BJ (cell line): ENCODE measurements around the gene HRNR. TPM values are rescaled to one million over a fixed set of nuclear protein-coding genes. Genes with fewer than 3 reads are reported as not detected.

Source experiments
- CTCF ChIA-PET: fragments of 350-600 bp; formaldehyde crosslinking; extraction: SDS; loops from one replicate; lab custom pipeline; 2021; ENCODE audit warnings: antibody characterized with exemption, inconsistent platforms; lab: Yijun Ruan, JAX
- POLR2A ChIA-PET: fragments of 300-600 bp; sonication (Branson Sonifier 250); formaldehyde crosslinking; extraction: SDS; loops from one replicate; lab custom pipeline; 2021; ENCODE audit warnings: antibody characterized with exemption; lab: Charles Lee
- DNase-seq: peaks from one replicate; pipeline ENCODE4 v3.0.0-alpha.2; 2011; ENCODE audit warnings: low read depth
- H3K27me3 ChIP-seq: 2 replicates; pipeline ENCODE4 v1.6.0; 2011; ENCODE audit warnings: low read length; ENCODE audit not compliant: control insufficient read depth, insufficient read depth
- H3K36me3 ChIP-seq: 2 replicates; pipeline ENCODE4 v1.5.1; 2011; ENCODE audit warnings: low read length; ENCODE audit not compliant: control insufficient read depth, insufficient read depth
- H3K4me3 ChIP-seq: 2 replicates; pipeline ENCODE4 v1.5.1; 2011; ENCODE audit warnings: low read depth, mild to moderate bottlenecking, control low read depth, low read length
- polyA plus RNA-seq: library from polyadenylated mRNA; depleted of rRNA; stranded (reverse); fragments of >200 nt; gene quantifications from 2 replicates; pipeline ENCODE4 v1.2.3, GENCODE V29; 2011
- TF ChIP-seq, protein P1 (sequence below): IDR thresholded peaks from 2 replicates; pipeline ENCODE4 v1.5.1; 2011; ENCODE audit warnings: low read depth, mild to moderate bottlenecking, control low read depth, inconsistent platforms, low read length, moderate library complexity; ENCODE audit not compliant: insufficient read depth

Gene HRNR
- polyA plus RNA-seq, 1 experiment: not detected

- Histone ChIP-seq H3K27me3 (no peaks in the 10 kb centered on the region), H3K36me3 (no peaks in the 10 kb centered on the region), H3K4me3 (no peak overlapping the region)
- ChIA-PET POLR2A (no interaction called here), CTCF (interaction anchor here (1.8 to 2.0 kb wide), 2 partner anchors 9 to 261 kb away, joined by 8 to 15 read pairs; no protein-coding TSS in a partner anchor)
- TF ChIP-seq, protein P1, sequence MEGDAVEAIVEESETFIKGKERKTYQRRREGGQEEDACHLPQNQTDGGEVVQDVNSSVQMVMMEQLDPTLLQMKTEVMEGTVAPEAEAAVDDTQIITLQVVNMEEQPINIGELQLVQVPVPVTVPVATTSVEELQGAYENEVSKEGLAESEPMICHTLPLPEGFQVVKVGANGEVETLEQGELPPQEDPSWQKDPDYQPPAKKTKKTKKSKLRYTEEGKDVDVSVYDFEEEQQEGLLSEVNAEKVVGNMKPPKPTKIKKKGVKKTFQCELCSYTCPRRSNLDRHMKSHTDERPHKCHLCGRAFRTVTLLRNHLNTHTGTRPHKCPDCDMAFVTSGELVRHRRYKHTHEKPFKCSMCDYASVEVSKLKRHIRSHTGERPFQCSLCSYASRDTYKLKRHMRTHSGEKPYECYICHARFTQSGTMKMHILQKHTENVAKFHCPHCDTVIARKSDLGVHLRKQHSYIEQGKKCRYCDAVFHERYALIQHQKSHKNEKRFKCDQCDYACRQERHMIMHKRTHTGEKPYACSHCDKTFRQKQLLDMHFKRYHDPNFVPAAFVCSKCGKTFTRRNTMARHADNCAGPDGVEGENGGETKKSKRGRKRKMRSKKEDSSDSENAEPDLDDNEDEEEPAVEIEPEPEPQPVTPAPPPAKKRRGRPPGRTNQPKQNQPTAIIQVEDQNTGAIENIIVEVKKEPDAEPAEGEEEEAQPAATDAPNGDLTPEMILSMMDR: no peak
- no peak for DNase-seq
Observed at GRCh38 chr1:152197361-152197941, 26.5 kb downstream of the HRNR start.

- no peak for DNase-seq
- POLR2A ChIA-PET: no interaction called here
- no peak overlapping the region for H3K4me3 ChIP-seq
- H3K27me3 ChIP-seq: no peaks in the 10 kb centered on the region; the same call in 1 of the 2 replicates
- CTCF ChIA-PET: interaction anchor here (1.3 to 3.2 kb wide), 3 partner anchors 156 to 267 kb away, joined by 7 to 16 read pairs (median 8); no protein-coding TSS in a partner anchor
- TF ChIP-seq, protein P1: no peak
- H3K36me3 ChIP-seq: no peaks in the 10 kb centered on the region
Observed at GRCh38 chr1:152191711-152192110, 32.3 kb downstream of the HRNR start.

- Histone ChIP-seq H3K4me3 (no peak overlapping the region), H3K27me3 (no peaks in the 10 kb centered on the region; the same call in 1 of the 2 replicates), H3K36me3 (no peaks in the 10 kb centered on the region)
- TF ChIP-seq, protein P1: no peak
- DNase-seq: no peak
- ChIA-PET POLR2A (no interaction called here), CTCF (interaction anchor here (0.9 to 3.2 kb wide), 4 partner anchors 10 to 268 kb away, joined by 5 to 16 read pairs (median 8); no protein-coding TSS in a partner anchor)
Observed at GRCh38 chr1:152191260-152191659, 32.7 kb downstream of the HRNR start.

DNA sequence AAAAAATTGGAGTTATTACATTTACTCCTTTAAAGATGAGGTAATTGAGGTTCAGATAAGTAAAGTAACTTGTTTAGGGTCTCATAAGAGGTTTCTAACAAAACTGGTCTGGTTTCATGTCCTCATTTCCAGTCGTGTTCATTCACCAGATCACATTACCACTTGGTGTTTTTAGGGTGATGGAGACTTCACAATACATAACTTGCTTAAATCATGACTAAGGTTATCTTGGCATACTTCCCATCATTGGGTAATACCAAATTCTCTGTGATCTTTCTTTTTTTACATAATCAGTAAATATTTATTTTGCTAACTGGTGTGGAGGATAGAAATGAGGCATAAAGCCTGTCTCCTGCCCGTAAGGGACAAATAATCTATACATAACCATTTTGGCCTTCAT is 33.4 kb downstream of the HRNR start:
- Histone ChIP-seq H3K4me3 (no peak overlapping the region), H3K27me3 (no peaks in the 10 kb centered on the region; the same call in 1 of the 2 replicates), H3K36me3 (no peaks in the 10 kb centered on the region)
- TF ChIP-seq, protein P1: no peak
- no peak for DNase-seq
- CTCF ChIA-PET: interaction anchor here (0.9 to 3.2 kb wide), 4 partner anchors 11 to 269 kb away, joined by 5 to 16 read pairs (median 8); no protein-coding TSS in a partner anchor
- POLR2A ChIA-PET: no interaction called here

DNA sequence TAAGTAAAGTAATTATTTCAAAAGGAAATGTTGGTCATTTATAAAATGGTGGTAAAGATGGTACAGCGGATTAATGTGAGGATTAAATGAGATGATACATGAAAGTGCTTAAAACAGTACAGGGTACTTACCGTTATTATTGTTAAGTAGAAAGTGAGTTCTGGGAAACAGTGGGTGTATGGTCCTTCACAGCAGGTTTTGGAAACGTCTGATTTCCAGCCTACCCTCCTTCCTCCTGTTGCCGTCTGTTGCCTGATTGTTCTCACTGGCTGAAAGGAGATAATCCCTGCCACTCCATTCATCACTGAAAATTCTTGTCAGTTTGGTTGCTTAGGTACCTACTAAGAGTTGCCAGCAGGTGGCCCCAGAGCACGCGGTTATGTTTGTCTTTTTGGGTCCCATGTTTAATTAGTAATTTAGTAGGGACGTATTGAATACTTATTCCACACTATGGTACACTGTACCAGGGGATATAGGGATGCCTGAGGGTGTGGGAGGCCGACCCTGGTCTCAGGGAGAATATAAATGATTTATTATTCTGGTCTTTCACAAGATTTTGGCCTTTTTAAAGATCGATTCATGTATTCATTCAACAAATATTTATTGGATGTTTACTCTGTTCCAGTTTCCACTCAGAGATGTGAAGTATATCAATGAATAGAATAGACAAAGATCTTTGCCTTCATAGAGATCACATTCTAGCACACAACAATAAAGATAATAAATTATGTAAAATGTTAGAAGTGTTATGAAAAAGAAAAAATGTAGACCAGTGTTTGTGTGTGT is 34.1 kb downstream of the HRNR start:
- TF ChIP-seq, protein P1: peak; percentile 80
- DNase-seq: no peak
- Histone ChIP-seq H3K4me3 (no peak overlapping the region), H3K36me3 (no peaks in the 10 kb centered on the region), H3K27me3 (no peaks in the 10 kb centered on the region; the same call in 1 of the 2 replicates)
- CTCF ChIA-PET: interaction anchor here (0.9 to 10.9 kb wide), 23 partner anchors 8 to 269 kb away, joined by 3 to 276 read pairs (median 6); partner anchors contain the start of gene RPTN
- POLR2A ChIA-PET: no interaction called here
